ENCODE measurements around the gene FYB2.
"Not testable (repeated sequence)": the region's sequence is repeated elsewhere in the genome, so short reads cannot be mapped to it uniquely, and the experiment has no call there.

The FYB2 gene

GRCh38 chr1:56797065-56797685 lies 22.0 kb downstream of the FYB2 start:
- DNase-seq (ENCODE audit: low read depth in 2 of 2): no peak

- no peak for DNase-seq (ENCODE audit: low read depth in 2 of 2)
These were observed 23.3 kb downstream of the FYB2 start for GRCh38 chr1:56795870-56796269.

- DNase-seq (ENCODE audit: low read depth in 2 of 2): no peak
These were observed 29.2 kb downstream of the FYB2 start for GRCh38 chr1:56790036-56790435.

- DNase-seq (ENCODE audit: low read depth in 2 of 2): no peak
These were observed 30.6 kb downstream of the FYB2 start for GRCh38 chr1:56788588-56788987.

GRCh38 chr1:56788102-56788501 lies 31.1 kb downstream of the FYB2 start:
- DNase-seq (ENCODE audit: low read depth in 2 of 2): no peak

GRCh38 chr1:56787330-56787729 lies 31.9 kb downstream of the FYB2 start:
- DNase-seq (ENCODE audit: low read depth in 2 of 2): no peak

- no peak for DNase-seq (ENCODE audit: low read depth in 2 of 2)
These were observed 36.4 kb downstream of the FYB2 start for GRCh38 chr1:56782773-56783172.

GRCh38 chr1:56780826-56781225 lies 38.4 kb downstream of the FYB2 start:
- no peak for DNase-seq (ENCODE audit: low read depth in 2 of 2)

- no peak for DNase-seq (ENCODE audit: low read depth in 2 of 2)
These were observed 39.0 kb downstream of the FYB2 start for GRCh38 chr1:56780128-56780750.

GRCh38 chr1:56777972-56778371 lies 41.2 kb downstream of the FYB2 start:
- DNase-seq (ENCODE audit: low read depth in 2 of 2): no peak

GRCh38 chr1:56774732-56775131 lies 44.5 kb downstream of the FYB2 start:
- not testable (repeated sequence) for DNase-seq (ENCODE audit: low read depth in 2 of 2)

GRCh38 chr1:56774067-56774609 lies 45.1 kb downstream of the FYB2 start:
- no peak for DNase-seq (ENCODE audit: low read depth in 2 of 2)

GRCh38 chr1:56773341-56774066 lies 45.7 kb downstream of the FYB2 start:
- DNase-seq (ENCODE audit: low read depth in 2 of 2): no peak

- DNase-seq (ENCODE audit: low read depth in 2 of 2): no peak
These were observed 47.5 kb downstream of the FYB2 start for GRCh38 chr1:56771717-56772116.

GRCh38 chr1:56758794-56759193 lies 60.4 kb downstream of the FYB2 start:
- no peak for DNase-seq (ENCODE audit: low read depth in 2 of 2)

- no peak for DNase-seq (ENCODE audit: low read depth in 2 of 2)
These were observed 61.1 kb downstream of the FYB2 start for GRCh38 chr1:56758135-56758534.

- no peak for DNase-seq (ENCODE audit: low read depth in 2 of 2)
These were observed 63.3 kb downstream of the FYB2 start for GRCh38 chr1:56755911-56756310.

- no peak for DNase-seq (ENCODE audit: low read depth in 2 of 2)
These were observed 64.3 kb downstream of the FYB2 start for GRCh38 chr1:56754708-56755479.

- no peak for DNase-seq (ENCODE audit: low read depth in 2 of 2)
These were observed 74.0 kb downstream of the FYB2 start for GRCh38 chr1:56745231-56745630.

GRCh38 chr1:56728964-56729363 lies 90.2 kb downstream of the FYB2 start:
- DNase-seq (ENCODE audit: low read depth in 2 of 2): no peak

GRCh38 chr1:56726706-56727105 lies 92.5 kb downstream of the FYB2 start:
- no peak for DNase-seq (ENCODE audit: low read depth in 2 of 2)

- DNase-seq (ENCODE audit: low read depth in 2 of 2): no peak
These were observed 100.0 kb downstream of the FYB2 start for GRCh38 chr1:56719171-56719570.

Measured in activated CD8-positive, alpha-beta memory T cell treated with anti-CD3 and anti-CD28 coated beads for 4 hours (primary cell).